Measurements from ENCODE around the gene RHOBTB3.
A peak's percentile ranks its signal among the peaks of the same experiment; 100 is the strongest.

Gene RHOBTB3

GRCh38 chr5:95730730-95731570, at the start of gene RHOBTB3:
RHOBTB3 (plus strand) TSS chr5:95731336; CDS start chr5:95731683, 347 bp downstream.
- no peak for TF ChIP-seq CTCF (IDR thresholded peaks at IDR 0.05)
- Histone ChIP-seq H3K4me3 (peak within 1 kb of the TSS; percentile 98), H3K27ac (peak within 1 kb of the TSS; percentile 98 to 99)
- DNase-seq (ENCODE audit: low spot score): peak; percentile 94

- Histone ChIP-seq H3K27ac (no peak within 1 kb of the TSS), H3K4me3 (no peak within 1 kb of the TSS)
- TF ChIP-seq CTCF (IDR thresholded peaks at IDR 0.05): no peak
- no peak for DNase-seq (ENCODE audit: low spot score)
Measured at GRCh38 chr5:95682891-95683290, 48.2 kb upstream of the RHOBTB3 start, which contains the start of gene SPATA9. SPATA9 (minus strand) TSS chr5:95682991; CDS start chr5:95682854, 137 bp downstream.

- no peak overlapping the region for H3K27ac ChIP-seq
- no peak overlapping the region for H3K4me3 ChIP-seq
- DNase-seq (ENCODE audit: low spot score): no peak
- no peak for TF ChIP-seq CTCF (IDR thresholded peaks at IDR 0.05)
Measured at GRCh38 chr5:95684361-95684760, 46.8 kb upstream of the RHOBTB3 start.

GRCh38 chr5:95686651-95687050, 44.5 kb upstream of the RHOBTB3 start:
- Histone ChIP-seq H3K27ac (no peak overlapping the region), H3K4me3 (no peak overlapping the region)
- no peak for DNase-seq (ENCODE audit: low spot score)
- no peak for TF ChIP-seq CTCF (IDR thresholded peaks at IDR 0.05)

GRCh38 chr5:95689680-95690079, 41.5 kb upstream of the RHOBTB3 start:
- Histone ChIP-seq H3K27ac (no peak overlapping the region), H3K4me3 (no peak overlapping the region)
- DNase-seq (ENCODE audit: low spot score): no peak
- no peak for TF ChIP-seq CTCF (IDR thresholded peaks at IDR 0.05)

GRCh38 chr5:95690333-95690732, 40.8 kb upstream of the RHOBTB3 start:
- TF ChIP-seq CTCF (IDR thresholded peaks at IDR 0.05): no peak

More at GRCh38 chr5:95690333-95690732, 40.8 kb upstream of the RHOBTB3 start:
- no peak for DNase-seq (ENCODE audit: low spot score)
- Histone ChIP-seq H3K4me3 (no peak overlapping the region), H3K27ac (no peak overlapping the region)
